ENCODE data around the gene GAMT. TPM values are rescaled to one million over a fixed set of nuclear protein-coding genes. Genes with fewer than 3 reads are reported as not detected.

The GAMT gene
- total RNA-seq, 1 experiment from 2014 or later: 27.7 TPM

DNA sequence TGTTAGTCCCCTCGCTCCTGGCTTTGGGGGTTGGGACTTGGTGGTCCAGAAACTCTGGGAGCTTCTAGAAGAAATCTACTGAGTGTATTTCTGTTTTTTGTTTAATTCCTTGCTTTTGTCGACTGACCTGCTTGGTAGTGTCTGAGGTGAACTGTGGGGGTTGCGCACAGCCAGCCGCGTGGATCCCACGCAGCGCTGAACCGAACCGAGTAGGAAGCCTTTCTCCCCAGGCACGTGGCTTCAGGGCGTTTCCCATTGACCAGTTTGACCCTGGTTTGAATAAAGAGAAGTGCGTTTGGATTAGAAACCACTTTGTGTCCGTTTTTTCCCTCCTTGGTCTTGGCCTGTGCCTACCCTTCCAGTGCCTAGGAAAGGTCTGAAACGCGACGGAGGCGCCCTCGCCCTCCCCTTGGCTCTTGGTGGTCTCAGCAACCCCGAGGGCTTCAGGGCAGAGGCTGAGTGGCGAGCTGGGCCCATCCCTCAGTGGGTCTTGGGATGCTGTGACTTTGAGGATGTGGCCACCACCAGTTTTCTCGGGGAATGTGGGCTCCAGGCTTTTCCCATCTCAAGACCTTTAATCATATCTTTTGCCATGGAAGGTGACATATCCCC, 34.1 kb upstream of the GAMT start (continued):
- TF ChIP-seq, protein P1, sequence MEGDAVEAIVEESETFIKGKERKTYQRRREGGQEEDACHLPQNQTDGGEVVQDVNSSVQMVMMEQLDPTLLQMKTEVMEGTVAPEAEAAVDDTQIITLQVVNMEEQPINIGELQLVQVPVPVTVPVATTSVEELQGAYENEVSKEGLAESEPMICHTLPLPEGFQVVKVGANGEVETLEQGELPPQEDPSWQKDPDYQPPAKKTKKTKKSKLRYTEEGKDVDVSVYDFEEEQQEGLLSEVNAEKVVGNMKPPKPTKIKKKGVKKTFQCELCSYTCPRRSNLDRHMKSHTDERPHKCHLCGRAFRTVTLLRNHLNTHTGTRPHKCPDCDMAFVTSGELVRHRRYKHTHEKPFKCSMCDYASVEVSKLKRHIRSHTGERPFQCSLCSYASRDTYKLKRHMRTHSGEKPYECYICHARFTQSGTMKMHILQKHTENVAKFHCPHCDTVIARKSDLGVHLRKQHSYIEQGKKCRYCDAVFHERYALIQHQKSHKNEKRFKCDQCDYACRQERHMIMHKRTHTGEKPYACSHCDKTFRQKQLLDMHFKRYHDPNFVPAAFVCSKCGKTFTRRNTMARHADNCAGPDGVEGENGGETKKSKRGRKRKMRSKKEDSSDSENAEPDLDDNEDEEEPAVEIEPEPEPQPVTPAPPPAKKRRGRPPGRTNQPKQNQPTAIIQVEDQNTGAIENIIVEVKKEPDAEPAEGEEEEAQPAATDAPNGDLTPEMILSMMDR (IDR thresholded peaks at IDR 0.05): no peak
- TF ChIP-seq, protein P2, sequence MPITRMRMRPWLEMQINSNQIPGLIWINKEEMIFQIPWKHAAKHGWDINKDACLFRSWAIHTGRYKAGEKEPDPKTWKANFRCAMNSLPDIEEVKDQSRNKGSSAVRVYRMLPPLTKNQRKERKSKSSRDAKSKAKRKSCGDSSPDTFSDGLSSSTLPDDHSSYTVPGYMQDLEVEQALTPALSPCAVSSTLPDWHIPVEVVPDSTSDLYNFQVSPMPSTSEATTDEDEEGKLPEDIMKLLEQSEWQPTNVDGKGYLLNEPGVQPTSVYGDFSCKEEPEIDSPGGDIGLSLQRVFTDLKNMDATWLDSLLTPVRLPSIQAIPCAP (CRISPR knock-in tag; IDR thresholded peaks at IDR 0.05): no peak
- TF ChIP-seq, protein P3, sequence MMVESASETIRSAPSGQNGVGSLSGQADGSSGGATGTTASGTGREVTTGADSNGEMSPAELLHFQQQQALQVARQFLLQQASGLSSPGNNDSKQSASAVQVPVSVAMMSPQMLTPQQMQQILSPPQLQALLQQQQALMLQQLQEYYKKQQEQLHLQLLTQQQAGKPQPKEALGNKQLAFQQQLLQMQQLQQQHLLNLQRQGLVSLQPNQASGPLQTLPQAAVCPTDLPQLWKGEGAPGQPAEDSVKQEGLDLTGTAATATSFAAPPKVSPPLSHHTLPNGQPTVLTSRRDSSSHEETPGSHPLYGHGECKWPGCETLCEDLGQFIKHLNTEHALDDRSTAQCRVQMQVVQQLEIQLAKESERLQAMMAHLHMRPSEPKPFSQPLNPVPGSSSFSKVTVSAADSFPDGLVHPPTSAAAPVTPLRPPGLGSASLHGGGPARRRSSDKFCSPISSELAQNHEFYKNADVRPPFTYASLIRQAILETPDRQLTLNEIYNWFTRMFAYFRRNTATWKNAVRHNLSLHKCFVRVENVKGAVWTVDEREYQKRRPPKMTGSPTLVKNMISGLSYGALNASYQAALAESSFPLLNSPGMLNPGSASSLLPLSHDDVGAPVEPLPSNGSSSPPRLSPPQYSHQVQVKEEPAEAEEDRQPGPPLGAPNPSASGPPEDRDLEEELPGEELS (CRISPR knock-in tag; IDR thresholded peaks at IDR 0.05): no peak
- TF ChIP-seq ZBTB21 (CRISPR knock-in tag; IDR thresholded peaks at IDR 0.05; ENCODE audit: borderline replicate concordance) (no peak), SOX15 (CRISPR knock-in tag; IDR thresholded peaks at IDR 0.05) (no peak), NR1H2 (CRISPR knock-in tag; IDR thresholded peaks at IDR 0.05) (no peak), MXD4 (CRISPR knock-in tag; IDR thresholded peaks at IDR 0.05; ENCODE audit: borderline replicate concordance) (no peak), ZNF138 (CRISPR knock-in tag; conservative IDR thresholded peaks at IDR 0.05) (no peak)
- TF ChIP-seq, protein P4, sequence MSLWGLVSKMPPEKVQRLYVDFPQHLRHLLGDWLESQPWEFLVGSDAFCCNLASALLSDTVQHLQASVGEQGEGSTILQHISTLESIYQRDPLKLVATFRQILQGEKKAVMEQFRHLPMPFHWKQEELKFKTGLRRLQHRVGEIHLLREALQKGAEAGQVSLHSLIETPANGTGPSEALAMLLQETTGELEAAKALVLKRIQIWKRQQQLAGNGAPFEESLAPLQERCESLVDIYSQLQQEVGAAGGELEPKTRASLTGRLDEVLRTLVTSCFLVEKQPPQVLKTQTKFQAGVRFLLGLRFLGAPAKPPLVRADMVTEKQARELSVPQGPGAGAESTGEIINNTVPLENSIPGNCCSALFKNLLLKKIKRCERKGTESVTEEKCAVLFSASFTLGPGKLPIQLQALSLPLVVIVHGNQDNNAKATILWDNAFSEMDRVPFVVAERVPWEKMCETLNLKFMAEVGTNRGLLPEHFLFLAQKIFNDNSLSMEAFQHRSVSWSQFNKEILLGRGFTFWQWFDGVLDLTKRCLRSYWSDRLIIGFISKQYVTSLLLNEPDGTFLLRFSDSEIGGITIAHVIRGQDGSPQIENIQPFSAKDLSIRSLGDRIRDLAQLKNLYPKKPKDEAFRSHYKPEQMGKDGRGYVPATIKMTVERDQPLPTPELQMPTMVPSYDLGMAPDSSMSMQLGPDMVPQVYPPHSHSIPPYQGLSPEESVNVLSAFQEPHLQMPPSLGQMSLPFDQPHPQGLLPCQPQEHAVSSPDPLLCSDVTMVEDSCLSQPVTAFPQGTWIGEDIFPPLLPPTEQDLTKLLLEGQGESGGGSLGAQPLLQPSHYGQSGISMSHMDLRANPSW (CRISPR knock-in tag; conservative IDR thresholded peaks at IDR 0.05; ENCODE audit: low read depth): no peak
- TF ChIP-seq, protein P5, sequence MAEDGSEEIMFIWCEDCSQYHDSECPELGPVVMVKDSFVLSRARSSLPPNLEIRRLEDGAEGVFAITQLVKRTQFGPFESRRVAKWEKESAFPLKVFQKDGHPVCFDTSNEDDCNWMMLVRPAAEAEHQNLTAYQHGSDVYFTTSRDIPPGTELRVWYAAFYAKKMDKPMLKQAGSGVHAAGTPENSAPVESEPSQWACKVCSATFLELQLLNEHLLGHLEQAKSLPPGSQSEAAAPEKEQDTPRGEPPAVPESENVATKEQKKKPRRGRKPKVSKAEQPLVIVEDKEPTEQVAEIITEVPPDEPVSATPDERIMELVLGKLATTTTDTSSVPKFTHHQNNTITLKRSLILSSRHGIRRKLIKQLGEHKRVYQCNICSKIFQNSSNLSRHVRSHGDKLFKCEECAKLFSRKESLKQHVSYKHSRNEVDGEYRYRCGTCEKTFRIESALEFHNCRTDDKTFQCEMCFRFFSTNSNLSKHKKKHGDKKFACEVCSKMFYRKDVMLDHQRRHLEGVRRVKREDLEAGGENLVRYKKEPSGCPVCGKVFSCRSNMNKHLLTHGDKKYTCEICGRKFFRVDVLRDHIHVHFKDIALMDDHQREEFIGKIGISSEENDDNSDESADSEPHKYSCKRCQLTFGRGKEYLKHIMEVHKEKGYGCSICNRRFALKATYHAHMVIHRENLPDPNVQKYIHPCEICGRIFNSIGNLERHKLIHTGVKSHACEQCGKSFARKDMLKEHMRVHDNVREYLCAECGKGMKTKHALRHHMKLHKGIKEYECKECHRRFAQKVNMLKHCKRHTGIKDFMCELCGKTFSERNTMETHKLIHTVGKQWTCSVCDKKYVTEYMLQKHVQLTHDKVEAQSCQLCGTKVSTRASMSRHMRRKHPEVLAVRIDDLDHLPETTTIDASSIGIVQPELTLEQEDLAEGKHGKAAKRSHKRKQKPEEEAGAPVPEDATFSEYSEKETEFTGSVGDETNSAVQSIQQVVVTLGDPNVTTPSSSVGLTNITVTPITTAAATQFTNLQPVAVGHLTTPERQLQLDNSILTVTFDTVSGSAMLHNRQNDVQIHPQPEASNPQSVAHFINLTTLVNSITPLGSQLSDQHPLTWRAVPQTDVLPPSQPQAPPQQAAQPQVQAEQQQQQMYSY (CRISPR knock-in tag; IDR thresholded peaks at IDR 0.05): no peak
- TF ChIP-seq, protein P6, sequence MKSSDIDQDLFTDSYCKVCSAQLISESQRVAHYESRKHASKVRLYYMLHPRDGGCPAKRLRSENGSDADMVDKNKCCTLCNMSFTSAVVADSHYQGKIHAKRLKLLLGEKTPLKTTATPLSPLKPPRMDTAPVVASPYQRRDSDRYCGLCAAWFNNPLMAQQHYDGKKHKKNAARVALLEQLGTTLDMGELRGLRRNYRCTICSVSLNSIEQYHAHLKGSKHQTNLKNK (CRISPR knock-in tag; IDR thresholded peaks at IDR 0.05): no peak
- TF ChIP-seq, protein P7, sequence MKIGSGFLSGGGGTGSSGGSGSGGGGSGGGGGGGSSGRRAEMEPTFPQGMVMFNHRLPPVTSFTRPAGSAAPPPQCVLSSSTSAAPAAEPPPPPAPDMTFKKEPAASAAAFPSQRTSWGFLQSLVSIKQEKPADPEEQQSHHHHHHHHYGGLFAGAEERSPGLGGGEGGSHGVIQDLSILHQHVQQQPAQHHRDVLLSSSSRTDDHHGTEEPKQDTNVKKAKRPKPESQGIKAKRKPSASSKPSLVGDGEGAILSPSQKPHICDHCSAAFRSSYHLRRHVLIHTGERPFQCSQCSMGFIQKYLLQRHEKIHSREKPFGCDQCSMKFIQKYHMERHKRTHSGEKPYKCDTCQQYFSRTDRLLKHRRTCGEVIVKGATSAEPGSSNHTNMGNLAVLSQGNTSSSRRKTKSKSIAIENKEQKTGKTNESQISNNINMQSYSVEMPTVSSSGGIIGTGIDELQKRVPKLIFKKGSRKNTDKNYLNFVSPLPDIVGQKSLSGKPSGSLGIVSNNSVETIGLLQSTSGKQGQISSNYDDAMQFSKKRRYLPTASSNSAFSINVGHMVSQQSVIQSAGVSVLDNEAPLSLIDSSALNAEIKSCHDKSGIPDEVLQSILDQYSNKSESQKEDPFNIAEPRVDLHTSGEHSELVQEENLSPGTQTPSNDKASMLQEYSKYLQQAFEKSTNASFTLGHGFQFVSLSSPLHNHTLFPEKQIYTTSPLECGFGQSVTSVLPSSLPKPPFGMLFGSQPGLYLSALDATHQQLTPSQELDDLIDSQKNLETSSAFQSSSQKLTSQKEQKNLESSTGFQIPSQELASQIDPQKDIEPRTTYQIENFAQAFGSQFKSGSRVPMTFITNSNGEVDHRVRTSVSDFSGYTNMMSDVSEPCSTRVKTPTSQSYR (CRISPR knock-in tag; IDR thresholded peaks at IDR 0.05): no peak
- TF ChIP-seq, protein P8, sequence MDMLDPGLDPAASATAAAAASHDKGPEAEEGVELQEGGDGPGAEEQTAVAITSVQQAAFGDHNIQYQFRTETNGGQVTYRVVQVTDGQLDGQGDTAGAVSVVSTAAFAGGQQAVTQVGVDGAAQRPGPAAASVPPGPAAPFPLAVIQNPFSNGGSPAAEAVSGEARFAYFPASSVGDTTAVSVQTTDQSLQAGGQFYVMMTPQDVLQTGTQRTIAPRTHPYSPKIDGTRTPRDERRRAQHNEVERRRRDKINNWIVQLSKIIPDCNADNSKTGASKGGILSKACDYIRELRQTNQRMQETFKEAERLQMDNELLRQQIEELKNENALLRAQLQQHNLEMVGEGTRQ (CRISPR knock-in tag; IDR thresholded peaks at IDR 0.05): no peak
